ENCODE measurements around the gene TBC1D17.
A peak's percentile ranks its signal among the peaks of the same experiment; 100 is the strongest.

TBC1D17 gene

GRCh38 chr19:49904136-49904535, 26.6 kb downstream of the TBC1D17 start:
- no peak overlapping the region for H3K27ac ChIP-seq (ENCODE audit: poor library complexity, severe bottlenecking)
- TF ChIP-seq CTCF (IDR thresholded peaks at IDR 0.05; ENCODE audit: poor library complexity, severe bottlenecking): no peak
- H3K36me3 ChIP-seq (ENCODE audit: low read depth): peaks cover 21% of the 10 kb centered on the region
- no peak overlapping the region for H3K4me3 ChIP-seq (ENCODE audit: severe bottlenecking)
- H3K4me1 ChIP-seq (ENCODE audit: insufficient read depth, poor library complexity, severe bottlenecking): no peaks in the 10 kb centered on the region
- H3K9me3 ChIP-seq (ENCODE audit: severe bottlenecking): no peaks in the 10 kb centered on the region
- H3K27me3 ChIP-seq (ENCODE audit: insufficient read depth, poor library complexity, severe bottlenecking): no peaks in the 10 kb centered on the region
- ATAC-seq (ENCODE audit: low read depth): no peak
- no peak for DNase-seq (ENCODE audit: low spot score)

- peaks cover 31% of the 10 kb centered on the region for H3K36me3 ChIP-seq (ENCODE audit: low read depth)
- no peak overlapping the region for H3K4me3 ChIP-seq (ENCODE audit: severe bottlenecking)
- no peaks in the 10 kb centered on the region for H3K4me1 ChIP-seq (ENCODE audit: insufficient read depth, poor library complexity, severe bottlenecking)
- TF ChIP-seq CTCF (IDR thresholded peaks at IDR 0.05; ENCODE audit: poor library complexity, severe bottlenecking): no peak
- no peaks in the 10 kb centered on the region for H3K27me3 ChIP-seq (ENCODE audit: insufficient read depth, poor library complexity, severe bottlenecking)
- no peak for ATAC-seq (ENCODE audit: low read depth)
- H3K9me3 ChIP-seq (ENCODE audit: severe bottlenecking): no peaks in the 10 kb centered on the region
- H3K27ac ChIP-seq (ENCODE audit: poor library complexity, severe bottlenecking): no peak overlapping the region
- DNase-seq (ENCODE audit: low spot score): peak; percentile 49
Observed at GRCh38 chr19:49906879-49907564, 29.5 kb downstream of the TBC1D17 start.

GRCh38 chr19:49907745-49908446, 30.4 kb downstream of the TBC1D17 start:
- no peak for TF ChIP-seq CTCF (IDR thresholded peaks at IDR 0.05; ENCODE audit: poor library complexity, severe bottlenecking)
- Histone ChIP-seq H3K4me1 (ENCODE audit: insufficient read depth, poor library complexity, severe bottlenecking) (no peaks in the 10 kb centered on the region), H3K9me3 (ENCODE audit: severe bottlenecking) (no peaks in the 10 kb centered on the region), H3K4me3 (ENCODE audit: severe bottlenecking) (no peak overlapping the region), H3K36me3 (ENCODE audit: low read depth) (peaks cover 39% of the 10 kb centered on the region), H3K27me3 (ENCODE audit: insufficient read depth, poor library complexity, severe bottlenecking) (no peaks in the 10 kb centered on the region), H3K27ac (ENCODE audit: poor library complexity, severe bottlenecking) (no peak overlapping the region)
- peak; percentile 29 for DNase-seq (ENCODE audit: low spot score)
- ATAC-seq (ENCODE audit: low read depth): no peak

GRCh38 chr19:49908480-49909420, 31.2 kb downstream of the TBC1D17 start:
- Histone ChIP-seq H3K9me3 (ENCODE audit: severe bottlenecking) (no peaks in the 10 kb centered on the region), H3K36me3 (ENCODE audit: low read depth) (peaks cover 45% of the 10 kb centered on the region), H3K27me3 (ENCODE audit: insufficient read depth, poor library complexity, severe bottlenecking) (no peaks in the 10 kb centered on the region), H3K4me1 (ENCODE audit: insufficient read depth, poor library complexity, severe bottlenecking) (no peaks in the 10 kb centered on the region), H3K4me3 (ENCODE audit: severe bottlenecking) (no peak overlapping the region), H3K27ac (ENCODE audit: poor library complexity, severe bottlenecking) (no peak overlapping the region)
- ATAC-seq (ENCODE audit: low read depth): no peak
- no peak for TF ChIP-seq CTCF (IDR thresholded peaks at IDR 0.05; ENCODE audit: poor library complexity, severe bottlenecking)
- no peak for DNase-seq (ENCODE audit: low spot score)
